Right kidney (tissue), 1 donor: ENCODE results near the gene LCN9.
A peak's percentile ranks its signal among the peaks of the same experiment; 100 is the strongest.

Experiments
- DNase-seq: peaks from one replicate; pipeline ENCODE4 v3.0.0-alpha.2; 2016

The LCN9 gene

DNA sequence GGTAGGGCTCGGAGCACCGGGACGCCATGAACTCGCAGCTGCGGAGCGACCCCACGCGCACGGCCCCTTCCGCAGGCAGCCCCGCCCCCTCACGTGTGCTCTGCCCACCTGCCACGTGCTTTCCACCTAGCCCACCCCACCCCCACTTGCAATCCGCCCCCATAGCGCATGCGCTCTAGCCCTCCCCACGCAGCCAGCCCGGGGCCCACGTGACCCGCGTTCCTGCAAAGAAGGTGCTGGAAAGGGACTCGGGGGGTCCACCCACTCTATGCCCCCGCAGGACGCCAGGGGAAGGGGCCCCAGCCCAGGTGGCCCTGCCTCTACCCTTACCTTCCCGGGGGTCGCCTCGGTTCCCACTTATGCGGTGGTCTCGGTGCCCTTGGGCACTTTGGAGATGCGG, 36.3 kb downstream of the LCN9 start, which contains the start of gene SOHLH1:
TSS of gene SOHLH1 (minus strand) at position 42 of the 400 bp plus-strand sequence. CDS start at position 28, 14 bp downstream.
- no peak for DNase-seq

DNA sequence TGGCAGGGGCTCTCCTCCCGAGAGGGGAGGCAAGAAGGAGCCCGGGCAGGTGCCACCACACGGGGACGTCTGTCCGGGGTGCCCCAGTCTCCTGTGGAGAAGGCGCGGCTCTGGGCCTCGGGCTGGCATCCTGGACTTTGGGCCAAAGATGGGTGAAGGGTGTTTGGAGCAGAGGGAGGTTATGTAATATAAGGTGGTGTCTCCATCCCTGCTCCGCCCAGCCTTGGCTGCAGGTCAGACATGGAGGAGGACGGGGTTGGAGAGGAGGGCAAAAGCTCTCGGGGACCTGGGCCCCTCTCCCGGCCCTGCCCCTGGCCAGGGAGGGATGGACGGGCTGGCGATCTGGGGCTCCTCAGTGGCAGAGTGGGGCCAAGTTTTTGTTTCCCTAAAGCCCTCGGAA, 37.4 kb downstream of the LCN9 start:
- no peak for DNase-seq

DNA sequence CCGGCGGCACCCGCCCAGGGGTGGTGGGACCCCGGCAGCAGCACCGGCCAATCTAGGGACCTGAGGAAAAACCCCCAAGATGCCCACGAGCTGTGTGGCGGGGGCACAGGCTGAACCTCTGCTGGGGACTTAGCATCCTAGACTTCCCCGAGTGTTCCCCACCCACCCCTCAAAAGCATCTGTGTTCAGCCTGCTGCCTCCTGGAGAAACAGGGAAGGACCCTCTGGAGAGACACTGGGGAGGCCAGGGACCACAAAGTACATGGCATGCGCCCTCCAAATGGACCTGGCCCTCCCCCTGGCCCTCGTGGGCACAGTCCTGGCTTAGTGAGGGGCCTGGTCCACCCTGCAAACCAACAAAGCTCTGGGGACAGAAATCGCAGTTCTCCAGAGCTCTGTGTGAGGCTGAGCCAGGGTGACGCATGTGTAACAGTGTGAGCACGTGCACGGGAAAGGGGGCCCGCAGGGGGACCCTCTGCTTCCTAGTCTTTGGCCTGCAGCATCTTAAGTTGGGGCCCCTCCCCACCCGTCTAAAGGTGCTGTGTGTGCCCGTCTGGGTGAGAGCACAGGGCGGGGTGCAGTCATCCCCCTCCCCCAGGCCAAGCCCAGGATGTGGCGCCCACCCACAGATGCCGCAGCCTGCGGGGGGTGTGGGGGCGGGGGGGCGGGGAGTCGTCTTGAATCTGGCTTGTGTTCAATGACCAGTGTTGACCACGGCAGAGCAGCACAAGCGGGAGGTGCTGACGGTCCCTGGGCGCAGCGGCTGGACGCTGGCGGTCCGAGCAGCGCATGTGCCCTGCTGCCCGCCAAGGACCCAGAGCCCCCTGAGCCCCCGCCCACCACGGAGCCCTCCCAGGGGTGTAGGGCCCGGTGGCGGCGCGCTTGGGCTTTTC, 38.2 kb downstream of the LCN9 start:
- no peak for DNase-seq

DNA sequence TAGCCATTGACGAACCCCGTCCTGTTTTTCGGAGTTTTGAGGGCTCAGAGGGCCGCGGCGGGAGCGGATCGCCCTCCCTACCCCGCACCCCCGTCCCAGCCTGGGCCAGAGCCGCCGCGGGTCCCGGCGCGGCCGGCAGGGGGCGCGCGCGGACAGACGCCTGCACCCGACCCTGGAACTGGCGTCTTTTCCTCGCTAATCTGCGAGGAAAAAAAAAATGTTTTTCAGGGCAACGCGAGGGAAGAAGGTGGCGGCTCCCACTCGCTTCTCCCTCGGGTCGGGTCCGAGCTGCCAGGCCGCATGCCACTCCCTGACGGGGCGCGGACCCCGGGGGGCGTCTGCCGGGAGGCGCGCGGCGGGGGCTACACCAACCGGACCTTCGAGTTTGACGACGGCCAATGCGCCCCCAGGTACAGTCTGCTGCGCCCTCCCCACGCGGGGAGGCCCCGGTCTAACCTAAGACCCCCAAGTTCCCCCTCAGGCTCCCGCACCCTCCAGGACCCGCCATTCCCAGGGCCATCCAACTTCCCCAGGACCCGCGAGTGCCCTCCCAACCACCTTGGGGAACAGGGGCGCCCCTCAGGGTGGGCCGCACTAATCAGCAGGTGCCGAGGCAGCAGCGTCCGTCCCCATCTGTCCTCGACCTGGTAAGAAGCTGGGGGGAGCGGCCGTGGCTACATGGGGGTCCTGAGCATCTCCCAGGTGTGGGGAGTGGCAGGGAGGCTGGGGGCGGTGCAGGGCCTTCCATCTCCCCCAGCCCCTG, 39.0 kb downstream of the LCN9 start, which contains the start of gene KCNT1:
TSS of gene KCNT1 (plus strand) at position 227 of the 763 bp plus-strand sequence. CDS start at position 301, 74 bp downstream.
- DNase-seq = peak; percentile 79

DNA sequence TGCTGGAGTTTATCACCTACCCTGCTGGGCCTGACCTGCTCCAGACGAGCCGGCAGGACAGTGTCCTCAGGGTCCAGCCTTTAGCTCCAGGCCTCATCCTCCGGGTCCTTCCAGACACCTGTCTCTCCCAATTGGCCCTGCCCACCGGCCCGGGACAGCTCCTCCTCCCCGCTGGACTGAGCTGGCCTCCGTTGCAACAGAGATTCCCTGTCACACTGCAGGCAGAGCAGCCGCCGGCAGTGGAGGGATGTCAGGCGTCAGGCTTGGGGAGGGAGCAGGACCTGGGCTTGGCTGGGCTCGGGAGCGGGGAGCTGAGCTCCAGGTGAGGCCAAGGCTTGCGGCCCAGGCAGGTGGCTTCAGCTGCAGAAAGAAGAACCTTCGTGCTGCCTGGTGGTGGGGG, 40.6 kb downstream of the LCN9 start:
- DNase-seq = no peak

DNA sequence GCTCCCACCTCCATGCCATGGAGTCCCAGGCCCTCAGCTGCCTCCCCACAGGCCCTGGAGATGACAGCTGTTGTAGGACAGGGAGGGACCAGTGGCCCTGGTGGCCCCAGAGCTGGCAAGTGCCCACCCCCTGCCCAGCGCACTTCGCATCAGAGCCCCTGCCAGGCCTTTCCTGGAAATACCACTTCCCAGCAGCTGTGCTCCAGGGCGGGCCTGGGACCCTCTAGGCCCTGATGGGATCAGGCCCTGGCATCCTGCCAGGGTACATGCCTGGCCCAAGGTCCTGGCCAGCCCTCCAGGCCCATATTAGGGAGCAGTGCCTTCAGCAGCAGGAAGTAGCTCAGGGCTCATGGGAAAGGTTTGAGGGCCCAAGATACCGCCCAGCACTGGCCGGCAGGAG, 41.4 kb downstream of the LCN9 start:
- DNase-seq = no peak

DNA sequence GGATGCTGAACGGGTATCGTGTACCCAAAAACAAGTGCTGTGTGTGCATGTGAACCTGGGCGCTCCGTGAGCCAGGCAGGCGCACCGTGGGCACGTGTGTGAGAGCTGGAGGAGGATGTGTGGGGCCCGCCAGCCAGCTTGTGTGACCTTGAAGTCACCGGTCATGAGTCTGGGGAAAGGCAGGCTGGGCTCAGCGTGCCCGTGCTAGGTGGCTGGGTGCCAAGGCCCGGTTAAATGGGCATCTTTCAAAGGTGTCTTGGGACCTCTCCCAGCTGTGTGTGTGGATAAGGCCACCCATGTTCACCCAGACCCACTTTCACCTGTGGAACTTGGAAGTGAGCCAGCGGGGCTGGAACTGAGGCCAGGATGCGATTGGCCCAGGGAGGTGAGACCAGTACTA, 42.3 kb downstream of the LCN9 start:
- no peak for DNase-seq

DNA sequence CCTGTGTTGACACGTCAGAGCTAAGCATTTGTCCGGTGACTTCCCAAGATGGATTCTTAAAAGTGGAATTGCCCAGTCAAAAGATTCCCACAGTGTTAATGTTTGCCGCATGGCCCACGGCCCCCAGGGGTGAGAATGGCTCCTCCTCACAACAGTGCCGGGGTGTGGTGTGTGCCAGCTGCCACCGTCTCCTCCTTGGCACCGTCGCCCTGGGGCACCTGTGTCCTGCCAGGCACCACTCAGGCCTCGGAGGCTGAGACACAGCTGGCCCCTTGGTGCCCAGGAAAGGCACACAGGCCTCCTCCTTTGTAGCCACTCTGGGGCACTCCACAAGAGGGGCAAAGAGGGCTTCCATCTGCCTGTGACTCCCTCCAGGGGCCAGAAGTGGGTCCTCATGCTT, 43.2 kb downstream of the LCN9 start:
- no peak for DNase-seq

DNA sequence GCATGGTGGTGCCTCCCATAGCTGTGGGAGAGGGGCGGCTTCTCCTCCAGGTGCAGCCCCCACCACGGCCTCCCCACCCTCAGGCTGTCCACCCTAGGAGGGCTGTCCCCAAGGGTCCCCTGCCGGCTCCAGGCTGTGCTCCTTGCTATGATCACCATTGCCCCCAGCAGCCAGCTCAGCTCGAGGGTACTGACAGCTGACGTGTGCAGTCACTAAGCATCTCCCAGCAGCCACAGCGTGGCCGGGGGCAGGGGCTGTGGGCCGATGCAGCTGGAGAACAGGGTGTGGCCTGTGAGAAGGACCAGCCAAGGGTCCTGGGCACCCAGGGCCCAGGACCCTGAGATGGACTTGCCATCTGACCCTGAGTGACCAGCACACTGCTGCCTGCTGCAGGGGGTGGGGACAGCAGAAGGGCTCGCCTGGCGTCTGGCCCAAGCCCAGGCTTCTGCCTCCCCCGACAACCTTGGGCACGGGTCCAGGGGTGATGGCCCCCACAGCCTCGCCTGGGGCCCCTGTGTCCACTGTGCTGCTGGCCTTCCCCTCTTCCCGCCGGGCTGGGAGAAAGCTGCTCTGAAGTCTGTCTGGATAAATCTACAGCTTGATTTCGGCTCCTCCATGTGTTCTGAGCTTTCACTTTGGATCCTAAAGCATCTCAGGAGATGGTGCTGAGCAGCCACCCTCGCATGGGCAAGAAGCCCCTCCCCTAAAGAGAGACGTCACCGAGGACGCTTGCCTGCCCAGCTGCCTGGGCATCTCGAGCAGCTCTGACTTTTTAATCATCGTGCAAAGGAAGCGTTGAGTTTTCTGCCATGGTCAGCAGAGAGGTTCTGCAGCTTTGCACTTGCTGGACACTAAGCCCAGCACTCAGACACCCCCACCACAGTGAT, 44.4 kb downstream of the LCN9 start:
- no peak for DNase-seq

DNA sequence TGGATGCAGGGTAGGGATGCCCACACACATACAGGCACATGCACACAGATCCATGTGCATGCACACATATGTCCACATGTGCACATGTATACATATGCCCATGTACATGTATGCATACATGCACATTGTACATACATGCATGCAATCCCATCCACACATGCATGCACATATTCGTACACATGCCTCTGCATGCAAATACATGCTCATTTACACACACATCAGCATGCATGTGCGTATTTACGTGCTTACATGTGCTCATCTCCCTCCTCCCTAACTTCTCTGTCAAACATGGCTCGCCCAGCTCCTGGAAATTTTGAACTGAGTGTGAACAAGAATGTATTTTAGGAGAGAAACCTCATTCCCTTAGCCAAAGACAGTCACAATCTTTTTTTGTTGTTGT, 45.1 kb downstream of the LCN9 start:
- no peak for DNase-seq

DNA sequence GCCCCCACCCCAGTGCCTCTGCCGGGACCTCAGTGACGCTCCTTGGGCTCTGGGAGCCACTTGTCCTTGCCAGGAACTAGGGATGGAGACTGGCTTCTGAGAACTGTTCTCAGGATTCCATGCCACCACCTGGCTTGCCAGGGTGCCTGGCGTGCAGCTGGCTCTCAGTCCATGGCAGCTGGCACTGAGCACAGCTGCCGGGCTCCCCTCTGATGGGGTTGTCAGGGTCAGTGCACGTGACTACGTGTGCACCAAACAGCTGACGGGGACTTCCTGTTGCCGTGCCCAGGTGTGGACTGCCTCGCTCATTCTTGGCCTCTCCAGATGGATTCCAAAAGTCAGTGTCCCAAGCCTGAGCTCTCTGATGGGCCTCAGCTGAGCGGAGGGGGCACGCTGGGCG, 48.3 kb downstream of the LCN9 start:
- DNase-seq = no peak

DNA sequence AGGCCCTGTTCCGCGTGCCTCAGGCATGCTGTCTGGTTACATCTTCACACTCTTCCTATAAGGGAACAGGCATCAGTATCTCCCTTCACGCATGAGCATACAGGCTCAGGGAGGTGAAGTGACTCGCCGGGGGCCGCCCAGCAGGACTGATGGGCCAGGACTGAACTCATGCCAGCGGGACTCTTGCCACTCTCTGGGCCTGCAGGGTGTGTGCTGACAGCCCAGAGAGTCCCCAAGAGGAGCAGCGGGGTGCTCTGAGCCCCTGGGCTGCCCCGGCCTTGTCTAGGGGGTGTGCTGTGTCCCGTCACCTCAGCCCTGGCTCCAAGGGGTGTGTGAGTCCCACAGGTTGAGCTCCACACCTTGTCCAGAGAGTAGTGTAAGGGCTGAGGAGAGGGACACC, 48.8 kb downstream of the LCN9 start:
- DNase-seq = no peak

DNA sequence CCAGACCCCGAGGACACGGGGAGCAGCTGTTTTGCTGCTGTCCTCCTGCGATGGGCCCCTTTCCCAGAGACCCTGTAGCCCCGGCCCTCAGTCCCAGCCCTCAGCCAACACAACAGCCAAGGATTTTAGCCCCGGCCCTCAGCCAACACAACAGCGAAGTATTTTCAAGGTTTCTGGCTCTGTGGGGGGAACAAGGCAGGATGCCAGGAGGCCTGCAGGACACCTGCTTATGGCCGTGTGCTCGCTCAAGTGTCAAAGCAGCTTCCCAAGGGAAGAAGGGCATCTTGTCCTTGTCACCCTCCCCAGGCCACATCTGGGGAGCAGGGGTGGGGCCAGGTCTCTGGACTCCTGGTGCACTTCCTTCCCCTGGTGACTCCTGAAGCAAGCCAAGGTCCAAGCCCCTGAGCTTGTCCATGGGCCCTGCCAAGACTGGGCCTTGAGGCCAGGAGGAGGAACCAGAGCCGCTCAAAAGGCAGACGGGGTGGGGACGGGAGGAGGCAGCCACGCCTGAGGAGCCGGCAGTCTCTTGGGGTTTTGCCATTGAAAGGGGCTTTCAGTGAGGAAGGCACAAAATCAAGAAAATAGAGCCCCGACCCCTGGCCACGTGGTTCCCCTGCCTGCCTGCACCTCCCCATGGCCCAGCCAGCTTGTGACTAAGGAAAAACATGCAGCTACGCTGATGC, 49.6 kb downstream of the LCN9 start:
- no peak for DNase-seq

DNA sequence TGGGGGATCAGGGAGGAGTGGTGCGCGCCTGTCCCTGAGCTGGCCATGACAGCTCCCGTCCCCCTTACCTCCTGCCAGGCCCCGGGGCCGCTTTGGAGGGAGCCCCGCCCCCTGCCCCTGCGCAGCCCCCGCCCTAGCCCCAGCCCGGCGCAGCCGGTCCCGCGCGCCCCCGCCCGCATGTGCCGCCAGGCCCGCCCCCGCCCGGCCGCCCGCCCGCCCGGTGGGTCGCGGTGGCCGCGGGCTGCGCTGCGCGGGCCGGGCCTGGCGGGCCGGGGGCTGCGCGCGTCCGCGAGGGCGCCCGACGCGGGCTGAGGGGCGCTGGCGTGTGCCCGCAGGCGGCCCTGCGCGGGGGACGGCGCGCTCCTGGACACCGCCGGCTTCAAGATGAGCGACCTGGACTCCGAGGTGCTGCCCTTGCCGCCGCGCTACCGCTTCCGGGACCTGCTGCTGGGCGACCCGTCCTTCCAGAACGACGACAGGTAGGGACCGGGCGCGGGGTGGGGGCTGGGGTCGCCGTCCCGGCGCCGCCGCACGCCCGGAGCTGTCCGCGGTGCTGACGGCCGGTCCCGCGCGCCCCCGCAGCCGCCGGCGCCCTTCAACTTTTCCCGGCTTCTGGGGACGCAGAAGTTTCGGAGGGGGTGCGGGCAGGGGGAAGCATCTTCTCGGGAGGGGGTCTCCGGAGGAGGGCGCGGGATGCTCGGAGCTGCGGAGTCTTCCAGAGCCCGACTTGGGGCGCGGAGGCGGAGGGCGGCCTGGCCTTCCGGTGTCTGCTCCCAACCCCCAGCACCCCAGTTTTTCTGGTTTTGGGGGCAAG, 51.3 kb downstream of the LCN9 start:
- DNase-seq = peak; percentile 56

DNA sequence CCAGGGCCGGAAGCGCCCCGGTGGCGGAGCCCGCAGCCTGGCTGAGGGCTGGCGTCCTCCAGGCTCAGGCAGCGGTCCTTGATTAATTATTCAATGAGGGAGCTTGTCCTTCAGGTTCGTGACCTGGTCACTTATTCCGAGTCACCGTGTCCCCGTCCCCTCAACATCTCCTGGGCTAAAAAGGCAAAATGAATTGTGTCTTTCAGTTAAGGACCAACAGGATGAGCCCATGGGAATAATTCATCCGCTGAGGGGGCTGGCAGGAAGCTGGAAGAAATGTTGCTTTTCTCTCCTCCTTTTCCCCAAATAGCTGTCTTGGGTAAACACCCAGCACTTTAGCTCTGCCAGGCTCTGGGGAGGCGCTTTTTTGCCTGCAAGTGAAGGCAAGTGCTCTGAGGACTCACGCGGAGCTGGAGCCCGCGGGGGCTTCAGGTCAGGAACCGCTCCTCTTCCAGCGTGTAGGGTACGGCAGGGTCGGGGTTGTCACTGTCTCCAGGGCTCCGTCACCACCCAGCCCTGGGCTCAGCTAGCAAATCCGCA, 52.0 kb downstream of the LCN9 start:
- DNase-seq = no peak

DNA sequence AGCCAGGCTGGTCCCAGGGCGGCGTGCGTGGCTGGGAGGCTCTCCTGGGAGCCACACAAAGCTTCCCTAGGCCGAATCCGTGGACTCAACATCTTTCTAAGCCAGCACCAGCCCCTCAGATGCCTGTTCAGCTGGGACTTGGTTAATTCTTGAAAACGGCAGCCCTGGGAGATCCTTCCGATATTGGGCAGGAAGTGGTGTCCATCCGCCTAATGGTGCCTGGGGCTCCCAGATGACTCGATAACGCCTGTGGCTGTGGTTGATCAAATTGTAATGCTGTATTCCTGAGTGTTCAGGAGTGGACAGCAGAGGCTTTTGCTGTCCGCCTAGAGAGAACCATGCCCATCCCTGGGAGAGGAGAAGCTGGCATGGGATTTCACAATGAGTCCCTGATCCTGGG, 52.9 kb downstream of the LCN9 start:
- DNase-seq = no peak
